Tibial nerve (tissue), 4 donors: ENCODE measurements around the gene PRKAB1.
"Not testable (repeated sequence)": the region's sequence is repeated elsewhere in the genome, so short reads cannot be mapped to it uniquely, and the experiment has no call there.

ENCODE experiments used
- EP300 ChIP-seq, 2 donors: sonication (generic); formaldehyde crosslinking; IDR thresholded peaks; one replicate each; pipeline ENCODE4 v1.6.1; 2017; ENCODE audit warnings: antibody characterized with exemption in 2 of 2, mild to moderate bottlenecking in 1 of 2
- TF ChIP-seq, protein P1 (sequence below), 5 experiments: fragments of 200-600 bp in 3 of 5; fragments of 450-650 bp in 2 of 5; sonication (generic) in 3 of 5; IDR thresholded peaks; one replicate each; pipeline ENCODE4 v1.5.1; 2016 to 2019; ENCODE audit warnings: antibody characterized with exemption in 5 of 5, mild to moderate bottlenecking in 3 of 5, moderate library complexity in 2 of 5

DNA sequence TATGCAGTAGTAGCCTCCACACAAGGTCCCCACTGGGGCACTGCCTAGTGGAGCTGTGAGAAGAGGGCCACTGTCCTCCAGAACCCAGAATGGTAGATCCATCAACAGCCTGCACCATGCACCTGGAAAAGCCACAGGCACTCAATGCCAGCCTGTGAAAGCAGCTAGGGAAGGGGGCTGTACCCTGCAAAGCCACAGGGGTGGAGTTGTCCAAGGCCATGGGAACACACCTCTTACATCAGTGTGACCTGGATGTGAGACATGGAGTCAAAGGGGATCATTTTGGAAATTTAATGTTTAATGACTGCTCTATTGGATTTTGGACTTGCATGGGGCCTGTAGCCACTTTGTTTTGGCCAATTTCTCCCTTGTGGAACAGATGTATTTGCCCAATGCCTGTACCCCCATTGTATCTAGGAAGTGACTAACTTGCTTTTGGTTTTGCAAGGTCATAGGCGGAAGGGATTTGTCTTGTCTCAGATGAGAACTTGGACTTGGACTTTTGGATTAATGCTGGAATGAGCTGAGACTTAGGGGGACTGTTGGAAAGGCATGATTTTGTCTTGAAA, 49.5 kb upstream of the PRKAB1 start:
- TF ChIP-seq, protein P1, sequence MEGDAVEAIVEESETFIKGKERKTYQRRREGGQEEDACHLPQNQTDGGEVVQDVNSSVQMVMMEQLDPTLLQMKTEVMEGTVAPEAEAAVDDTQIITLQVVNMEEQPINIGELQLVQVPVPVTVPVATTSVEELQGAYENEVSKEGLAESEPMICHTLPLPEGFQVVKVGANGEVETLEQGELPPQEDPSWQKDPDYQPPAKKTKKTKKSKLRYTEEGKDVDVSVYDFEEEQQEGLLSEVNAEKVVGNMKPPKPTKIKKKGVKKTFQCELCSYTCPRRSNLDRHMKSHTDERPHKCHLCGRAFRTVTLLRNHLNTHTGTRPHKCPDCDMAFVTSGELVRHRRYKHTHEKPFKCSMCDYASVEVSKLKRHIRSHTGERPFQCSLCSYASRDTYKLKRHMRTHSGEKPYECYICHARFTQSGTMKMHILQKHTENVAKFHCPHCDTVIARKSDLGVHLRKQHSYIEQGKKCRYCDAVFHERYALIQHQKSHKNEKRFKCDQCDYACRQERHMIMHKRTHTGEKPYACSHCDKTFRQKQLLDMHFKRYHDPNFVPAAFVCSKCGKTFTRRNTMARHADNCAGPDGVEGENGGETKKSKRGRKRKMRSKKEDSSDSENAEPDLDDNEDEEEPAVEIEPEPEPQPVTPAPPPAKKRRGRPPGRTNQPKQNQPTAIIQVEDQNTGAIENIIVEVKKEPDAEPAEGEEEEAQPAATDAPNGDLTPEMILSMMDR (IDR thresholded peaks at IDR 0.05), result not testable (repeated sequence)
- TF ChIP-seq EP300 (IDR thresholded peaks at IDR 0.05), result not testable (repeated sequence)
